ENCODE results near the gene METTL16.
"Not testable (repeated sequence)": the region's sequence is repeated elsewhere in the genome, so short reads cannot be mapped to it uniquely, and the experiment has no call there.

METTL16 gene

GRCh38 chr17:2449486-2449885 is 62.2 kb downstream of the METTL16 start:
- no peak for DNase-seq

DNA sequence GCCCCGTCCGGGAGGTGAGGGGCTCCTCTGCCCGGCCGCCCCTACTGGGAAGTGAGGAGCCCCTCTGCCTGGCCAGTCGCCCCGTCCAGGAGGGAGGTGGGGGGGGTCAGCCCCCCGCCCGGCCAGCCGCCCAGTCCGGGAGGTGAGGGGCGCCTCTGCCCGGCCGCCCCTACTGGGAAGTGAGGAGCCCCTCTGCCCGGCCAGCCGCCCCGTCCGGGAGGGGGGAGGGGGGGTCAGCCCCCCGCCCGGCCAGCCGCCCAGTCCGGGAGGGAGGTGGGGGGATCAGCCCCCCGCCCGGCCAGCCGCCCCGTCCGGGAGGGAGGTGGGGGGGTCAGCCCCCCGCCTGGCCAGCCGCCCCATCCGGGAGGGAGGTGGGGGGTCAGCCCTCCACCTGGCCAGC is 64.2 kb downstream of the METTL16 start:
- not testable (repeated sequence) for DNase-seq

DNA sequence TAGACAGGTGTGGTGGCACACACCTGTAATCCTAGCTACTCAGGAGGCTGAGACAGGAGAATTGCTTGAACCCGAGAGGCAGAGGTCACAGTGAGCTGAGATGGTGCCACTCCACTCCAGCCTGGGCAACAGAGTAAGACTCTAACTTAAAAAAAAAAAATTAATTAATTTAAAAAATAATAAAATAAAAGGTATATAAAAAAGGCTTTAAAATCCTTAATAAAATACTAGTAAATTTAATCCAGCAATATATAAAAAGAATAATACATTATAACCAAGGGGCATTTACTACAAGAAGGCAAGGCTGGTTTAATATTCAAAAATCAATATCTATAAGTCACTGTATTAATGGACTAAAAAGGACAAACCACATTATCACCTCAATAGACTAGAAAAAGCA is 66.0 kb downstream of the METTL16 start:
- no peak for DNase-seq

DNA sequence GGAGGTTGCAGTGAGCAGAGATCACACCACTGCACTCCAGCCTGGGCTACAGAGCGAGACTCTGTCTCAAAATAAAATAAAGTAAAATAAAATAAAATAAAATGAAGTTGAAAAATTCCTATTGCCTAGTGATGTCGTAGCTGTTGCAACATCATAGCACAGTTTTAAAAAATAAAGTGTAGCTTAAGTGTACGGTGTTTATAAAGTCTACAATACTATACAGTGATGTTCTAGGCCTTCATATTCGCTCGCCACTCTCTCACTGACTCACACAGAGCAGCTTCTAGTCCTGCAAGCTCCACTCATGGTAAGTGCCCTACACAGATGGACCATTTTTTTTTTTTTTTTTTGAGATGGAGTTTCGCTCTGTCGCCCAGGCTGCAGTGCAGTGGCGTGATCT is 67.3 kb downstream of the METTL16 start:
- no peak for DNase-seq

DNA sequence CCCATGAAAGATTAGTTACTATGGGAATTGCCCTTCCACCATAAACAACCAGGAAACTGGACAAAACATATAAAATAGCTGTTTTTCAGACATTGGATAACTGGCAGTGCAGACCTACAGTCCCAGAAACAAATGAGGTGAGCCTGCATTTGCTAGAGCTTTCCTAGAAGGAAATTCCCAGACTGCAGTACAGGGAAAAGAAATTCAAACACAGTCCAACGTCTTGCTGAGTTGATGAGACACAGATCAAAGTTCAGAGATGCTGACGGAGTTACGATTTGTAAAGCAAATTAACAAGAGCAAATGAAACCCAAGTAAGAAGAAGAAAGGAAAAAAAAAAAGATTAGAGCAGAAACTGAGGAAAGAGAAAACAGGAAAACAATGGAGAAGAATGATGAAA is 69.5 kb downstream of the METTL16 start:
- DNase-seq = no peak

- no peak for DNase-seq
These were observed 70.8 kb downstream of the METTL16 start for GRCh38 chr17:2440930-2441329.

DNA sequence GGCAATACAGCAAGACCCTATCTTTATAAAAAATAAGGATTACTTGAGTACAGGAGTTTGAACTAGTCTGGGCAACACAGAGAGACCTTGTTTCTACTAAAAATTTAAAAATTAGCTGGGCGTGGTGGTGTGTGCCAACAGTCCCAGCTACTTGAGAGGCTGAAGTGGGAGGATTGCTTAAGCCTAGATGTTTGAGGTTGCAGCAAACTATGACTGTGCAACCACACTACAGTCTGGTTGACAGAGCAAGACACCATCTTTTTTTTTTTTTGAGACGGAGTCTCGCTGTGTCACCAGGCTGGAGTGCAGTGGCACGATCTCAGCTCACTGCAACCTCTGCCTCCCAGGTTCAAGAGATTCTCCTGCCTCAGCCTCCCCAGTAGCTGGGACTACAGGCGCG is 71.7 kb downstream of the METTL16 start:
- DNase-seq = peak; percentile 50

DNA sequence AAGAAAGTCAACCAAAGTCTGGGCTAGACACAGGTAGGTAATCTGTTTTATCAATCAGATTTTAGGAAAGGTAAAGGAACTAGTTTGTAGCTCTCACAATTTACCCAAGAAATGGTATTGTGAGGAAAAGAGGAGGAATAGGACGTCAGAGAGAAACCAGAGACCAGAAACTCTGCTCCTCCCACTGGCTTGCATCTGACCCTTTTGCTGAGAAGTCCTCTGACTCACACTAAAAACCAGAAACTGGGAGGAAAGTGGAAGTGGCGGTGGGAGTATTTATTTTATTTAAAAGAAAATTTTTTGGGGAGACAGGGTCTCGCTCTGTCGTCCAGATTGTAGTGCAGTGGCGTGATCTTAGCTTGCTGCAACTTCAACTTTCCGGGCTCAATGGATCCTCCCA is 72.9 kb downstream of the METTL16 start:
- DNase-seq = no peak

DNA sequence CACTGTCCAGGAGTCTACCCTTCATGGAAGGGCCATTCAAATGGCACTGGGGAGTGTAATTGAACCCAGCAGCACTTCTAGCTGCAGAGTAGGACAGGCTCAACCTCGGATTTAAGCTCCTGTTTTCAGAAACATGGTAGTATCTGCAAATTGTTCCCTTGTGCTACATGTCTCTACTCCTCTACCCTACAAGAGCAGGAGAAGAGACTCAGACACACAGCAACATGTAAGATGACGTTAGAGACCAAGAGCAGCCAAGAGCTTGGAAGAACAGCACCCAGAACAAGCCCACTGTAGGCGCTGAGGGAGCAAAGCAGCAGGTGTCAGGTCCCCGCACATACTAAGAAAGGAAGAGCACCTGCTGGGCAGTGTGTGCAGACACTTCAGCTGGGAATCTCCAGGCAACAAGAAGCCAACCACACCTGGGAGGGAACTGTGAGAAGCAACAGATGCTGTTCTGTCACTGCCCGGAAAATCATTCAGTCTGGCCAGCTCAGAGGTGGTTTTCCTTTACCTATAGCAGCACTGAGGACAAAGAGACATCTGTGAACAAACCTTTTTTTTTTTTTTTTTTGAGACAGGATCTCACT is 75.3 kb downstream of the METTL16 start:
- DNase-seq = no peak

GRCh38 chr17:2435862-2436261 is 75.8 kb downstream of the METTL16 start:
- DNase-seq = no peak

- DNase-seq = peak; percentile 23
These were observed 76.4 kb downstream of the METTL16 start for GRCh38 chr17:2435181-2435741.

DNA sequence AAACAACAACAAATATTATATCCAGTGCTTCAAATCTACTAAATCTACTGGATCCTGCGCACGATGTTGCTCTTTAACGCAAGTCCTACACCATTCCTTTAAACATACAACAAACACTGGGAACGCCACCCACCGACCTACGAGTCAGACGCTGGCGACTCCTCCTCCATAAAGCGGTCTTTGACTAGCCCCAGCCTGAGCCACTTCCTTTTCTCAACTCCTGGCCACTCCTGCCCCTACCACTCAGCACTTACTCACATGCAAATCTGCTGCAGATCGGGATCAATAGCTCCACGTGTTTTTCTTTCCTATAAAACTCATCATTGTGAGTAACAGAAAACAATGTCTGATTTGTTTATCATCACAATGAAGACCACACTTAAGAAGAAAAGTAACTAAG is 78.0 kb downstream of the METTL16 start:
- DNase-seq = no peak

DNA sequence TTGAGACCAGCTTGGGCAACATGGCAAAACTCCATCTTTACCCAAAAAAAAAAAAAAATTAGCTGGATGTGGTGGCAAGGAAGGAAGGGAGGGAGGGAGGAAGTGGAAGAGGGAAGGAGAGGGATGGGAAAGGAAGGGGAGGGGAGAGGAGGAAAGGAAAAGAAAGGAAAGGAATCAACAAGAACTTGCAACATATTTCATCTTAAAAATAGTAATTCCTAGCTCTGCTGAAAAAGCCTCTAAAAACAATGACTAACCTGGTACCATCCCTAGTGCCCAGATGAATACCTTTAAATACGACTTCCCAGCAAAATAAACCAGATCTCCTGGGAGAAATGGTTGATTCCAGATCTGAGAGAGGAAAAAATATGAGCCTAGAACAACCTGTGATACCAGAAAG is 83.8 kb downstream of the METTL16 start:
- DNase-seq = no peak

- DNase-seq = no peak
These were observed 84.5 kb downstream of the METTL16 start for GRCh38 chr17:2427215-2427614.

- DNase-seq = no peak
These were observed 88.4 kb downstream of the METTL16 start for GRCh38 chr17:2423271-2423670.

GRCh38 chr17:2421315-2422147 is 90.2 kb downstream of the METTL16 start:
- DNase-seq = peak; percentile 24

DNA sequence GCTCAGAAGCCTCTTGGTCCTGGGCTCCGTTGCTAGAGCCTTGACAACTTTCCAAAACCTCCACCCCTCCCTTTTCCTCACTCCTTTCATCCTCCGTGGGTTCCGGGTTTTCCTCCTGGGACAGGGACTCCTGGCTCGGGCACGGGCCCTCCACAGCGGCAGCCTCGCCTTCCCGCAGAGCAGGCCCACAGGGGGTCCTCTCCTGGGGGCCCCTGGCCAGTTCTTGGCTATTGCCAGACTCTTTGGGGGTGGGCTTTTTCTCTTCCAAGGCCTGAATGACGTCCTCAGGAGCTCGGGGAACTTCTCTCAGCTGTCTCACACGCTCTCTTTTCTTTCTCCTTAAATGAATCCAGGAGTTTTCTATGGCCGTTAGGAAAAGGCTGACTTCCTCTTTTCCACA is 91.5 kb downstream of the METTL16 start:
- no peak for DNase-seq

- DNase-seq = no peak
These were observed 92.2 kb downstream of the METTL16 start for GRCh38 chr17:2419486-2419885.

- no peak for DNase-seq
These were observed 93.1 kb downstream of the METTL16 start for GRCh38 chr17:2418572-2418971.

- peak; percentile 90 for DNase-seq
These were observed 95.5 kb downstream of the METTL16 start for GRCh38 chr17:2416010-2416734.

GRCh38 chr17:2415081-2415480 is 96.6 kb downstream of the METTL16 start:
- no peak for DNase-seq

- DNase-seq = no peak
These were observed 97.1 kb downstream of the METTL16 start for GRCh38 chr17:2414446-2415064.

DNA sequence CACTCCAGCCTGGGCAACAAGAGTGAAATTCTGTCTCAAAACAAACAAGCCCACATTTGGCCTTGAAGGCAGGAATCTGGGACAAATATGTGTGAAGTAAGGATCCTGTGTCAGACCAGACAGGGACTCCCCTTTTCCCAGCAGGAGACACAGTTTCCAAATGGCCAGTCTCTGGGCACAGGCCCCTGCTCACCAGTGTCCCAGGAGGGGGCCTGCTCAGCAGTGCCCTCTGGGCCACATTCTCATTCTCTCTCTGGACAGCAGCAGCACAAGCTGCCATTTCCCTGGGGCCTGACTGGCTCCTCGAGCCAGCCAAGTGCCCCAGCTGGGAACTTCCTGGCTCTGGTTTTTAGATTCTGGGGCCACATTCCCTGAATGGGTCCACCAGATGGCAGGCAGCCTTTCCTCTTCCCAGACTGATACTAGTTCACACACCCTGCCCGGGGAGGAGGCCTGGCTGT is 99.1 kb downstream of the METTL16 start:
- no peak for DNase-seq
